Ramos (cell line): Measurements from ENCODE around the gene SKI.

Source experiments
- in situ Hi-C: fragments of 300-500 bp; cut with MboI; formaldehyde crosslinking; loops from one replicate; pipeline ENCODE4 v1.14.3; 2022; ENCODE audit warnings: low sequenced_read_pairs; ENCODE audit not compliant: unreplicated experiment

Gene SKI

GRCh38 chr1:2301607-2302291 lies 73.6 kb downstream of the SKI start:
- in situ Hi-C loops, result no loop called here

DNA sequence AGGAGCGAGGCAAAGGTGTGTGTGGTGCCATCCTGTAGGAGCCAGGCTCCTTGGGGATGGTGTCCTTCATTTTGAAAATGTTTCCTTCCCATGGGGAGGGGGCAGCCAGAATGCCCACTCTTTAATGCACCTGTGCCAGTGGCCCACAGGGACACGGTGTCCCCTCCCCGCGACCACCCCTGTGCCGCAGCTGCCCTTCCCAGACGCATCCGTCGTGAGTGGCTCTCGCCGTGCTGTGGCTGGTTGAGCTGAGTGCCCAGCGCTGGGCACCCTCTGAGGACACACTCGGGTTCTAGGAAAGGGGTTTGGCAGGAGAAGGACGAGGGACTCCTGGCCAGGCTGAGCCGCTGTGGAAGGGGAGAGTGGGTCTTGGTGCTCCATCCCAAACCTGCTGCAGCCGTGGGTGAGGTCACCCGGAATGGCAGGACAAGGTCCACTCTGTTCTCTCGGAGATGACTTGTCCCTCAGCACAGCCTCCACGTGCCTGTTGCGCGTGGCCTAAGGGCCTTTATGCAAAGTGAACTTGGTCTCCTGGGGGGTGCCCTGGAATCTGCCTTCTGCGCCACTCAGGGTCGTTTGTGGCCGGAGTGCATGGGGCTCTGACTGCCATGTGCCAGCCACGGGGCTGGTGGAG lies 74.3 kb downstream of the SKI start:
- in situ Hi-C loops, result no loop called here

DNA sequence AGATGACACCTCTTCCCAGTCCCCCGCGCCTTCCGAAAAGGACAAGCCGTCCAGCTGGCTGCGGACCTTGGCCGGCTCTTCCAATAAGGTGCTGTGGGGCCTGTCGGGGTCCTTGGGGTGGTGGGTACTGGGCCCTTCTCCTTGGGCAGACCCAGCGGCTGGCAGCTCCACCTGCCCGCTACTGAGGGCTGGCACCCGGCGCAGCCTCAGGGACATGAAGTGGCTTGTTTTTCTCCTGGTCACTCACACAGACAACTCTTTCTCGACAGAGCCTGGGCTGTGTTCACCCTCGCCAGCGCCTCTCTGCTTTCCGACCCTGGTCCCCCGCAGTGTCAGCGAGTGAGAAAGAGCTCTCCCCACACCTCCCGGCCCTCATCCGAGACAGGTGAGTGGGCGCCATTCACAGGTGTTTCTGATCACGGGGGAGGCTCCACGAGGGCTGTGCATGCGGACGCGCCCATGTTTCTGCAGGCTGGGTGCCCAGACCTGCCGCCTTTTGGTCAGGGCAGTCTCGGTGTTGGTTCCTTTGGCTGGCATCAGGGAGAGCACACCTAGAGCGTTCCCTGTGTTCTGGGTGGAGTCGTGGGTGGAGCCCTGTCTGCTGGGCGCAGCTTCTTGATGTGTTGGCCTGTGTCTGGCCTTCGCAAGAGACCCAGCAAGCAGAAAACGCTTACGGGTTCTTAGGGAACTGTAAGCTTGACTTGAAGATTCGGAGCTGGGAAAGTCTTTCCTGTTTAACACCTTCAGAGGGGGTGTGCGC lies 75.1 kb downstream of the SKI start:
- in situ Hi-C loops, result no loop called here

DNA sequence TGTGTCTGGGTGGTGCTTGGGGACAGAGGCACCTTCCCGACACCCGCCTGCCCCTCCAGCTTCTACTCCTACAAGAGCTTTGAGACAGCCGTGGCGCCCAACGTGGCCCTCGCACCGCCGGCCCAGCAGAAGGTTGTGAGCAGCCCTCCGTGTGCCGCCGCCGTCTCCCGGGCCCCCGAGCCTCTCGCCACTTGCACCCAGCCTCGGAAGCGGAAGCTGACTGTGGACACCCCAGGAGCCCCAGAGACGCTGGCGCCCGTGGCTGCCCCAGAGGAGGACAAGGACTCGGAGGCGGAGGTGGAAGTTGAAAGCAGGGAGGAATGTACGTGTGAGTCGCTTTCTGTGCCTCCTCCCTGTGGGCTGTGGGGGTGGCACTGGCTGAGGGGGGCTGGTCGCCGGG lies 75.7 kb downstream of the SKI start:
- in situ Hi-C loops, result no loop called here

DNA sequence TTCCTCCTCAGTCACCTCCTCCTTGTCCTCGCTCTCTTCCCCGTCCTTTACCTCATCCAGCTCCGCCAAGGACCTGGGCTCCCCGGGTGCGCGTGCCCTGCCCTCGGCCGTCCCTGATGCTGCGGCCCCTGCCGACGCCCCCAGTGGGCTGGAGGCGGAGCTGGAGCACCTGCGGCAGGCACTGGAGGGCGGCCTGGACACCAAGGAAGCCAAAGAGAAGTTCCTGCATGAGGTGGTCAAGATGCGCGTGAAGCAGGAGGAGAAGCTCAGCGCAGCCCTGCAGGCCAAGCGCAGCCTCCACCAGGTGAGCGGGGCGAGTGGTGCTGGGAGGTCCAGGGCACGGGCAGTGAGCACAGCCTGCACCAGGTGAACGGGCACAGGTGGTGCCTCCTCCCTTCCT lies 76.2 kb downstream of the SKI start:
- in situ Hi-C loops, result no loop called here

GRCh38 chr1:2304921-2305681 lies 77.0 kb downstream of the SKI start:
- in situ Hi-C loops, result no loop called here

DNA sequence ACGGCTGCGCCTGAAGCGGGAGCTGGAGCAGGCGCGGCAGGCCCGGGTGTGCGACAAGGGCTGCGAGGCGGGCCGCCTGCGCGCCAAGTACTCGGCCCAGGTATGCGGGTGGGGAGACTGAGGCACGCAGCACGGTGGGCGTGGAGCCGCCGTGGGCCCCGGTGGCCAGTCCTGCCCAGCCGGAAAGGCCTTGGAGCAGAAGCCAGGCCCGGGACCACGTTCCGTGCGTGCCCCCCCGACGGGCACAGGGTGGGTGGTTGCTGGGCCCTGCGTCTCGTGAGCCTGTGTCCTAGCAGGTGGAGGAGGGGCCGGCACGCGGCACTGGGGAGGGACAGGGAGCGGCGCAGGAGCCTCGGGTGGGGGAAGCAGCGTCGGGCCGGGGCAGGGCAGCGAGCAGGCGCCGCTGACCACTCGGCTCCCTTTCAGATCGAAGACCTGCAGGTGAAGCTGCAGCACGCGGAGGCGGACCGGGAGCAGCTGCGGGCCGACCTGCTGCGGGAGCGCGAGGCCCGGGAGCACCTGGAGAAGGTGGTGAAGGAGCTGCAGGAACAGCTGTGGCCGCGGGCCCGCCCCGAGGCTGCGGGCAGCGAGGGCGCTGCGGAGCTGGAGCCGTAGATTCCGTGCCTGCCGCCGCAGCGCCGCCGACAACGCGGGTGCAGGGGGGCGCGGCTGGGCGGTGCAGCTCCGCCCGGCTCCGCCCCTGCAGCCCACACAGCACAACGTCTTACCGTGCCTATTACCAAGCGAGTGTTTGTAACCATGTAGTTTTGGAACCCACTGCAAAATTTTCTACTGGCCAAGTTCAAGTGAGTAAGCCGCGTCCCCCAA lies 78.2 kb downstream of the SKI start:
- in situ Hi-C loops, result no loop called here

- in situ Hi-C loops, result no loop called here
Measured at GRCh38 chr1:2307064-2307605, 79.0 kb downstream of the SKI start.

- in situ Hi-C loops, result no loop called here
Measured at GRCh38 chr1:2307972-2308371, 79.9 kb downstream of the SKI start.

GRCh38 chr1:2308844-2309243 lies 80.7 kb downstream of the SKI start:
- in situ Hi-C loops, result no loop called here

- in situ Hi-C loops, result no loop called here
Measured at GRCh38 chr1:2310332-2311183, 82.4 kb downstream of the SKI start.

GRCh38 chr1:2311184-2312032 lies 83.3 kb downstream of the SKI start:
- in situ Hi-C loops, result no loop called here

- in situ Hi-C loops, result no loop called here
Measured at GRCh38 chr1:2312160-2312514, 84.0 kb downstream of the SKI start.

GRCh38 chr1:2312515-2313301 lies 84.6 kb downstream of the SKI start:
- in situ Hi-C loops, result no loop called here

DNA sequence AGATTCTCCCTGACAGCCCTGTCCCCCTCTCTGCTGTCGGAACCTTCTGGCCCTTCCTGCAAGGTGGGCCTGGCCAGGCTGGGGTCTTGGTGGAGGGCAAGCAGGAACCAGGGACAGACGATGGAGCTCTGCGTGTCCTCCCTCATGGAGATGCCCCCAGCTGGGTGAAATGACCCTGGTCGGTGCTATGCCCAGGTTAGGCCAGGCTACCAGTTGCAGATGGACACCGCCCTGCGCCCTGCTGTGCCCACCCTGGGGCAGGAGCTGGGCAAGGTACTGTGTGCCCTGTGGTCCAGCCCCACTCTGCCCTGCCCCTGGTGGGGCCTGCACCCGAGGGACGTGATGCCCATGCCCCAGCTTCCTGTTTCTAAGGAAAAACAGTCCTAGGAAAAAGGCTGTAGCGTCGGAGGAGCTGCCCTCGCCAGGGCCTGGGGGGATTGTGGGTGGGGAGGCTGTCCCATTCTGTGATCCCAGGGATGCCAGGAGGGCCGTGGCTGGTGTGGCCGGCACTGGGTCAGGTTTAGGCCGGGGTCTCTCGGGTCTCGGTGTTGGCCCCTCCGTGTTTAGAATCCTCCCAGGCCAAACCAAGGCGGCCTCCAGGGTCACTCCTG lies 85.6 kb downstream of the SKI start:
- in situ Hi-C loops, result no loop called here

DNA sequence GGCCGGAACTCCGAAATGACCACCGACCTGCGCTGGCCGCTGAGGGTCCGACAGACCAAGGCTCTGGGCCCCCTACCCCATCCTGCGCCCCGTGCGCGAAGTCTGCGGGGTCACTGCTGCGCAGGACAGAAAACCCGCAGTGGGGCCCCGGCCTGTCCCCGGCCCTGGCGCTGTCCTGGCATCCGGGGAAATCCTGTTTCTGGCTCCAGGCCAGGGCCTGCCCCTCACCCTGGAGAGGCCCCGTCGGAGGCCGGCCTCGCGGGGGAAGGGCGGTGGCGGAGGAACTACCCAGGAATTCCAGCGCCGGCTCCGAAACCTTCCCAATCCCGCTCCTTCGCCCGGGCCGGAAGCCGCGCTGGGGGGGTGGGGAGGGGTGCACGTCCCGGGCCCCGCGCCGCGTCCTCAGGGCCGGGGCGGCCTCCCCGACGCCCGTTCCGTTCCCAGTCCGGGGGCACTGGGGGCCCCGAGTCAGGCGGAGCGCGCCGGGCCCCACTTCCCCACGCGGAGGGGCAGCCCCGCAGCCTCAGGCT lies 86.2 kb downstream of the SKI start:
- in situ Hi-C loops, result no loop called here
